Peyer's patch (tissue), 4 donors: Measurements from ENCODE around the gene DNASE1L3.

Source experiments
- CTCF ChIP-seq, 6 experiments: fragments of 450-650 bp in 4 of 6; fragments of 200-600 bp in 2 of 6; sonication (generic) in 1 of 6; IDR thresholded peaks; one replicate each; pipeline ENCODE4 v1.5.1; 2017 to 2019; ENCODE audit warnings: antibody characterized with exemption in 6 of 6, mild to moderate bottlenecking in 3 of 6, moderate library complexity in 1 of 6
- POLR2A ChIP-seq, 2 donors: fragments of 450-650 bp; IDR thresholded peaks; one replicate each; pipeline ENCODE4 v1.5.1; 2017; ENCODE audit warnings: antibody characterized with exemption in 2 of 2, mild to moderate bottlenecking in 2 of 2, moderate library complexity in 2 of 2

GRCh38 chr3:58203541-58203940 is 7.2 kb downstream of the DNASE1L3 start:
- TF ChIP-seq POLR2A (IDR thresholded peaks at IDR 0.05) (no peak), CTCF (IDR thresholded peaks at IDR 0.05) (no peak)
